NCI-H82 (cell line): ENCODE results near the gene TAF6.

ENCODE experiments used
- DNase-seq: peaks from one replicate; lab custom pipeline; 2025; lab: John Stamatoyannopoulos, UW

Gene TAF6

GRCh38 chr7:100093054-100093453, 26.1 kb downstream of the TAF6 start:
- no peak for DNase-seq

- peak; percentile 69 for DNase-seq
Observed at GRCh38 chr7:100091411-100092181, 27.6 kb downstream of the TAF6 start.

DNA sequence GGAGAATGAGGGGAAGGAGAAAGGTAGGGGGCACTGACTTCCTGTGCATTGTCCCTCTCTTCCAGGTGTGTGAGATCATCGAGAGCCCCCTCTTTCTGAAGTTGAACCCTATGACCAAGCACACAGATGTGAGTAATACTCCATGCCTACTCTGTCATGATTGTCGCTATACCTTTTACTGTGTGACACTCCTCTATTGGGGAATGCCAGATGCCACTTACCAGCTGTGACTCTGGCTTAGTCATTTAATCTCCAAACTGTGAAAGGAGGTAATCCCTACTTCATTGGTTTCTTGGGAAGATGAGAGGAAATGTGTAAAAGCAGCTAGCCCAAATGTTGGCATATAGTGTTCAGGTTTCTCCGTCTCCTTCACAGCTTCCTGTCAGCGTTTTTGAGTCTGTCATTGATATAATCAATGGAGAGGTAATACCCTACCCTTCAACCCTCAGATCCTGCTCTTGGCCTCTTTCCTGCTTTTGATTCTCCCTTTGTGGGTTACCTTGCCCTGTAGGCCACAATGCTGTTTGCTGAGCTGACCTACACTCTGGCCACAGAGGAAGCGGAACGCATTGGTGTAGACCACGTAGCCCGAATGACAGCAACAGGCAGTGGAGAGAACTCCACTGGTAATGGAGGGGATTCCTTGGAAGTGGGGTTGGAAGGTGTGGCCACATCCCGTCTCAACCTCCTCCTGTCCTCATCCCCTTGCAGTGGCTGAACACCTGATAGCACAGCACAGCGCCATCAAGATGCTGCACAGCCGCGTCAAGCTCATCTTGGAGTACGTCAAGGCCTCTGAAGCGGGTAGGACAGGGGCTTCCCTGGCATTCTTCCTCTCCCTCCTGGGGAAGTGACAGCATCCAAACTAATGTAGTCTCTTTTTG, 28.4 kb downstream of the TAF6 start:
- DNase-seq: peak; percentile 83

- no peak for DNase-seq
Observed at GRCh38 chr7:100089458-100090196, 29.5 kb downstream of the TAF6 start.

GRCh38 chr7:100088621-100089457, 30.3 kb downstream of the TAF6 start, which contains the start of gene COPS6:
TSS of gene COPS6 (plus strand) at chr7:100088969. CDS start at chr7:100088991, 22 bp downstream.
- peak; percentile 73 for DNase-seq

DNA sequence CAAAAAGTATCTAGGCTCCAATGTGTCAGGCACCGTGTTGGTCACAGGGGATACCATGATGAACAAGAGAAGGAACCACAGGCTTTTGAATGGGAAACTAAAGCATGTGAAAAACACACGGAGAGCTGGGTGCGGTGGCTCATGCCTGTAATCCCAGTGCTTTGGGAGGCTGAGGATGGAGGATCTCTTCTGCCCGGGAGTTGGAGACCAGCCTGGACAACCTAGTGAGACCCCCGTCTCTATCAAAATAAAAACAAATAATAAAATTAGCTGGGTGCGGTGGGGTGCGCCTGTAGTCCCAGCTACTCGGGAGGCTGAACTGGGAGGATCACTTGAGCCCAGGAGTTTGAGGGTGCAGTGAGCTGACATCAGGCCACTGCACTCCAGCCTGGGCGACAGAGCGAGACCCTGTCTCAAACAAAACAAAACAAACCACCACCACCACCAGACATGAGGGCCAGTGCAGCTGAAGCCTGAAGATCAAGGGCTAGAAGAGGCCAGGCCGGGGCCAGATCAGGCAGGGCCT, 31.0 kb downstream of the TAF6 start:
- no peak for DNase-seq

- DNase-seq: peak; percentile 88
Observed at GRCh38 chr7:100087055-100087750, 32.0 kb downstream of the TAF6 start.

GRCh38 chr7:100085515-100085914, 33.6 kb downstream of the TAF6 start:
- DNase-seq: no peak

- DNase-seq: no peak
Observed at GRCh38 chr7:100082978-100083377, 36.2 kb downstream of the TAF6 start.

DNA sequence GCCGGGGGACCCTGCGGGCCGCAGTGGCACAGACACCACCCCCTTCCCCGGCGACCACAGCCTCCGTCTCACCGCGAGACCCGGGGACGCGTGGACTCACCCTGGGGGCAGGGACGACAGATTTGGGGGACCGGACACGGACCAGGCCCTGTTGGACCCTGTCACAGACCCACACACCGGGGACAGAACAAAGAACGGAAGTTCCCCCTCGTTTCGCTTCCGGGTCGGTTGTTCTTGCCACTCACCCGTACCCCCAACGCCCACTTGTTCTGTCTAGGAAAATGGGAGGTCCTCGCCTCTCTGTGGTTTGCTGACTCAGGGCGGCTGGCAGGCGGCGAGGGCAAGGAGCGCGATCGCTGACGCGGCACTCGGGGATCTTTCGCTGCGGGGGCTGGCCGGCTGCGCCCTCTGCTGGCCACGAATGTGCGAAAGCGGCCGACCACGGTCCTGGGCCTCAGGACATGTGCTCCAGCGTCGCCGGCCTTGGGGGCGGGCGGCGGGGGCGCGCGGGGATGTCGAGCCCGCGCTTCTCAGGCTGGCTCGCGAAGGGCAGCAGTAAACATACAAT, 37.5 kb downstream of the TAF6 start, which contains the start of gene ZNF3:
TSS of gene ZNF3 (minus strand) at position 189 of the 568 bp plus-strand sequence. CDS start 4,366 bp downstream, outside the sequence.
- peak; percentile 99 for DNase-seq

GRCh38 chr7:100080907-100081534, 38.1 kb downstream of the TAF6 start:
- DNase-seq: peak; percentile 51

- DNase-seq: no peak
Observed at GRCh38 chr7:100079024-100079560, 40.1 kb downstream of the TAF6 start.

DNA sequence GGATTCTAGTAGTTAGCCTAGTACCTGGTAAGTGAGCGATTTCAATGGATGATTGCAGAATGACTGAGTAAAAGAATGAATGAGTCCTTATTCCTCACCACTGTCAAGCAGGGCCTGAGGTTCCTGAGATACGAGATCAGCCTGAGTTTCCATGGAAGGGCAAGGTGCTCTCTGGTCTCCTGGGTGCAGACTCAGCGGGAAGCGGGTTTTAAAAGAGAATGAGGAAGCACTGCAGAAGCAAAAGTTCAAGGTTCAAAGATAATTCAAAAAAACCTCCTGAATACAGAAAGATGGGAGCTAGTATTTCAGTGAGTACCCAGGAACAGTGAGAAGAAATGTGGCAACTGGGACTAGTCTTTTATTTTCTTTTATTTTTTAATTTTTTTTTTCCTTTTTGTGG, 42.0 kb downstream of the TAF6 start:
- no peak for DNase-seq

DNA sequence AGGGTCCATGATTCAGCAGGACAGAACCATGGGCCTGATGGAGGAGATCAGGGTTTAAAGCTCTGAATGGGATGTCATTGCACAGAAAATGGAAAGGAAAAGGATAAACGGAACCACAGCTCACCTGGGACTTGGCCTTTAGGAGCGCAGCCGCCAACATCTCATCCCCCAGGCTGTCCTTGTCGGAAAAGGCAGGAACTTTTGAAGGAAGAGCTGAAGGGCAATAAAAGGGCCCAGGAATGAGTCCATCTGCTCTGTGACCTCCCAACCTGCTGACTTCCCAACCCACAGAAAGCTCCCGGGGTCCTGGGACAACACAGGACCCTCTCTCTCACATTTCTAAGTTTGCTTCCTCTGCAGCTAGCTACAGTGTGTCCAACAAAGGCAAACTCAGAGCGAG, 43.7 kb downstream of the TAF6 start:
- no peak for DNase-seq

DNA sequence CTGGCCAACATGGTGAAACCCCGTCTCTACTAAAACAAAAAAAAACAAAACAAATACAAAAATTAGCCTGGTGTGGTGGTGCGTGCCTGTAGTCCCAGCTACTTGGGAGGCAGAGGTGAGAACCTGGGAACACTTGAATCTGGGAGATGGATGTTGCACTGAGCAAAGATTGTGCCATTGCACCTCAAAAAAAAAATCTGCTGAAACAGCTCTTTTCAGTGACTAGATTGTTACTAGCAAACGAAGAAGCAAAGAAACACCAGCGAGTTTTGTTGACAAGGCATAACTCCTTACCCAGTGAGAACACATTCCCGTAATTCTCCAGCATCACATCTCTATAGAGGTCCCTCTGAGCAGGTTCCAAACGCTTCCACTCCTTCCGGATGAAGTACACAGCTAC, 44.3 kb downstream of the TAF6 start:
- DNase-seq: no peak

GRCh38 chr7:100072462-100072861, 46.7 kb downstream of the TAF6 start:
- DNase-seq: no peak

GRCh38 chr7:100071018-100071723, 48.0 kb downstream of the TAF6 start:
- DNase-seq: no peak

DNA sequence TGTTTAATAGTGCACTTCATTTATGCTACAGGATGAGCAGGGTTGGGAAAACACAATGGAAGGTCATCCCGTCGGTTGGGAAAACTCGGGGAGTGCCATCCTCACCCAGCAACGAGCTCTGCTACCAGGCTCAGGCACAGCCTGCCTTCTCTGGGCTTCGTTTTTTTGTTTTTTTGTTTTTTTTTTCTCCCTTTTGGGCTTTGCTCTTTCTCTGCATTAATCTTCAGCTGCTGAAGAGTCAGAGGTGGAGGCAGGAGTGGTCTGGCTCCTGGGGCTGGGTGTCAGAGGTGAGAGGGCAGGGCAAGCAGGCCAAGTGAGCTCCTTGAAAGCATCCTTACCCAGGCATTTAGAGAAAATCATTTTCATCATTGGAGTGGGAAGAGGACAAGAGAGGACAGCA, 49.2 kb downstream of the TAF6 start:
- no peak for DNase-seq

DNA sequence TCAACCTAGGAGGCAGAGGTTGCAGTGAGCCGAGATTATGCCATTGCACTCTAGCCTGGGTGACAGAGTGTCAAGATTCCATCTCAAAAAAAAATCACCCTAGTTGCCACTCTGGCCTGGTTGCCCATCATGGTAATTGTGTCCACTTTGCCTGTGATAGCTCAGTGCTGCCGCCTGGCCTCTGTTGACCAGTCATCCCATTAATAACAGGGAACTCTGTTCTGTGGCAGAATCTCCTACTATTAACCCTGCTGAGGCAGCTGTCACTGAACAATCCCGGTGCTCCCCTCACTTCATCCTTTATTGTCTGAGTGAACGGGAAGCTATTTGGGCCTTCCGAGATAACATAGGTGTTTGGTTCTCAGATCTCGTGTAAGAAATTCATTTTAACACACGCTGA, 52.2 kb downstream of the TAF6 start:
- DNase-seq: no peak
